ENCODE results near the gene NCKAP5.

GRCh38 chr2:133459590-133459989, 108.7 kb downstream of the NCKAP5 start:
- TF ChIP-seq EZH2 (IDR thresholded peaks at IDR 0.05; ENCODE audit: borderline replicate concordance, insufficient read depth, low read depth, low read length, poor library complexity, severe bottlenecking) (no peak), CTCF (IDR thresholded peaks at IDR 0.05) (no peak)
